C1 segment of cervical spinal cord (tissue), 14 donors: Measurements from ENCODE around the gene MFF.
"Not testable (repeated sequence)": the region's sequence is repeated elsewhere in the genome, so short reads cannot be mapped to it uniquely, and the experiment has no call there.

Source experiments
- DNase-seq, 14 donors: peaks; one replicate each; lab custom pipeline; 2025; lab: John Stamatoyannopoulos, UW

The MFF gene

GRCh38 chr2:227377467-227378351, 52.7 kb downstream of the MFF start:
- no peak for DNase-seq

- no peak for DNase-seq
These were observed 53.3 kb downstream of the MFF start for GRCh38 chr2:227378371-227378782.

- DNase-seq = no peak
These were observed 54.0 kb downstream of the MFF start, which contains the start of gene TM4SF20 for GRCh38 chr2:227379095-227379494. Gene TM4SF20, minus strand, starts transcription at chr2:227379306. Its CDS starts 38 bp downstream, at chr2:227379268.

- DNase-seq = not testable (repeated sequence)
These were observed 57.3 kb downstream of the MFF start for GRCh38 chr2:227382241-227382835.

GRCh38 chr2:227383686-227384085, 58.6 kb downstream of the MFF start:
- no peak for DNase-seq

- no peak for DNase-seq
These were observed 61.6 kb downstream of the MFF start for GRCh38 chr2:227386630-227387029.

GRCh38 chr2:227387583-227387982, 62.5 kb downstream of the MFF start, which contains the start of gene SCYGR1:
Gene SCYGR1, minus strand, starts transcription at chr2:227387949. Its CDS starts 0 bp downstream, at chr2:227387949.
- DNase-seq = not testable (repeated sequence)

GRCh38 chr2:227388537-227389011, 63.5 kb downstream of the MFF start:
- no peak for DNase-seq

GRCh38 chr2:227389231-227389630, 64.2 kb downstream of the MFF start:
- DNase-seq = no peak

GRCh38 chr2:227389661-227390060, 64.6 kb downstream of the MFF start:
- DNase-seq = no peak

GRCh38 chr2:227390468-227391256, 65.6 kb downstream of the MFF start:
- DNase-seq = no peak

GRCh38 chr2:227394401-227394800, 69.3 kb downstream of the MFF start:
- DNase-seq = no peak

GRCh38 chr2:227395556-227395955, 70.5 kb downstream of the MFF start:
- no peak for DNase-seq

- no peak for DNase-seq
These were observed 72.5 kb downstream of the MFF start for GRCh38 chr2:227397562-227397961.

- no peak for DNase-seq
These were observed 73.9 kb downstream of the MFF start for GRCh38 chr2:227398684-227399670.

- no peak for DNase-seq
These were observed 76.5 kb downstream of the MFF start for GRCh38 chr2:227401550-227401949.

GRCh38 chr2:227402321-227402720, 77.3 kb downstream of the MFF start:
- no peak for DNase-seq

GRCh38 chr2:227402959-227403358, 77.9 kb downstream of the MFF start:
- no peak for DNase-seq

- no peak for DNase-seq
These were observed 79.7 kb downstream of the MFF start for GRCh38 chr2:227404585-227405271.
